HK-2 (cell line): Measurements from ENCODE around the gene PLB1.

Experiments
- DNase-seq: peaks from one replicate; pipeline ENCODE4 v3.0.0-alpha.2; 2018; ENCODE audit not compliant: unreplicated experiment

The PLB1 gene

DNA sequence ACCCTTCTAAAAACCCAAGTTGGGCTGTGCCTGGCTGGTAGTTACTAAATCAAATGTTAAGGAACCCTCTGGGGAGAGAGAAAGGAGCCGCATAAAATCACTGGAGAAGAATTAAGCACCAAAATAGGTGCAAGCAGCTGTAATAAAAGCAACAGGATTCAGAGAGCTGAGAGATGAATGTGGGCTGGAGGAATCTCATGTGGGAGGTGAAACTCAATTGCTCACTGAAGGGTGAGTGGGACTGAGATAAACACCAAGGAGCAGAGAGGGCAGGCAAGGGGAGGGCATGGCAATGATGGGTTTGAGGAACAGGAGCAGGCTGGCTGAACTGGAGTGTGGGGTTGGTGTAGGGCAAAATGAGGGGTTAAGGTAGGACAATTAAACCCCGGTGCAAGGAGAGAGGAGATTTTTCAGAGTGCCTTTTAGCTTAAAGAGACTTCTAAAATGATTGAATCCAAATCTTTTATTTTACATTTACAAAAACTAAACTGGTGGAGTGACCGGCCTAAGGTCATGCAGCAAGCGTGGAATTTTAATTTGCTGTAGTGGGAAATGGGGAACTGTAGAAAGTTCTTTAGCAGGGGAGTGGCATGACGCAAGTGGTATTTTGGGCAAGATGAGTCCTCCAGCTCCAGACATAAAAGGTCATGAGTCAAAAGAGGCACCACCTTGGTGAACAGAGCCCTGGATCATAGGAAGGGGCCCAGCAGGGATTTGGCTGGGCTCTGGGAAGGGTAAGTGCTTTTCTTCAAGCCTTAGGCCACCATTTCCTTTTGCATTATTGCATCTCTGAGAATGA lies 10.5 kb downstream of the PLB1 start:
- DNase-seq: no peak

DNA sequence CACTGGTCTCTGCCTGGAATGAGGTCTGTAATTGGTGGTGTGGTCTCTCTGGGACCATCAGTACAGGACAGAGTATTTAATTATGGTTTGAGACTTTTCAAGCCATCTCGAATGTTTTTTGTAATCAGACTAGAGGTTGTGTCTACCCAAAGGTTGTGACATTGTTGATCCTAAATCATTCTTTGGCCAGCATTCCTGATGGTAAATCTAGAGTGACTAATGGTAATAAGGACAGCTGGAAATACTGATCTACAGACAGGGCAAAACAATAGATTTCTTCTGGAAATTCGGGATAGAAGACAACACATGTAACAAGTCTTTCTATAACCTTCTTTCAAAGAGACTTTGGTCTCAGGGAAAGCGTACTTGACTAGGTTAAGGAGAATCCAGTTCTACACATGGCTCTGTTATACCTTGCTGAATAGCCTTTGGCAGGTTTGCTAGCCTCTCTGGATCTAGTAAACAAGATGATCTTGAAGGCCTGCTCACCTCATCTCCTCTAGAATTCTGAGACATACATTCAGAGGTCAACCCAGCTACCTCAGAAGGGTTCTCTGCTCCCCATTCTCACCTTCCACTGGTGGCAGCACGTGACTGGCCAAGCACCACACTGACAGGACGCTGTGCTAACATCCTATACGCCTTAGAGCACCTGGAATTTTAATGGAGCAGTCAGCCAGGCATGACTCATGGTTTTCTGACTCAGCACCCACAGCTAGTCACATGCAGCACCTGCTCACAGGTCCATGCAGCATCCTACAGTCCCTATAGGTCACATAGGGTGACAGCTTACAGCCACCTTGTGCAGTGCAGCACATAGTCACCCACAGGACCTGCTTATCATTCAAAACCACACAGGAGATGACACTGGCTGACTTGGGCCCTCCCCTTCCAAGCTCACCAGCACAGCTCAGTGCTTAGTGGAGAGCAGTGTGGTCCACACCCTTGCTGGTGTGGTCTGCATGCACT lies 12.2 kb downstream of the PLB1 start:
- peak; percentile 77 for DNase-seq

DNA sequence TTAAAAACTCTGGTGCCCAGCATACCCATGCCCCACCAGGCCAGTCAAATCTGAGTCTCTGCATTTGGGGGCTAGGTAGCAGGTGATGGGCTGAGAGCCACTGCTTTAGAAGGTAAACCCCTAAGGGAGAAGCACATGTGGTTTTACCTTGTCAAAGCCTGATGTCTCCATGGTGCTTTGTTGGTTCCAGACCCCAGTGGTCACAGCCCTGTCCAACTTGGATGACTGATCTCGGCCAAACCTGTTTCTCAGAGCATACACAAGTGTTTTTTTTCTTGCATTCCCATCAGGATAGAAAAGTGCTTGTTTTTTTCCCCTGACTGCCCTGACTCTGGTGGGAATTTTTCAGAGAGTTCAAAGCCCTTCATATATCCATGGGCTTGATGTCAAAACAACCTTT lies 13.5 kb downstream of the PLB1 start:
- DNase-seq: no peak

DNA sequence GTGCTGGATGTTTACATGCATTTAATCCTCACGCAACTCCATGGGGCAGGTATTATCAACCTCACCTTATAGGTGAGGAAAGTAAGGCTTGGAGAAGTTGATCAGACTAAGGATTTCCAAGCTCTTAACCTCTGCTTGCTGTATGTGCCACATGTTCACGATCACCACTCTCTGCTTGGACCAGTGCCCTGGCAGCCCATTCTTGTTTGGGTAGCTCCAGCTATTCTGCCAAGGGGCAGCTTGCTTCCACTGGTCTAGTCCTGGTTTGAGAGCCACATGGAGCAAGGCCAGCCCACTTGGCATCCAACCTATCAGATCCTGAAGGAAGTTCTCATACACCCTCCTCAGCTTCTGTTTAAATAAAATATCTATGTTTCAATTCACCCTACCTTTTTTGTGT lies 14.3 kb downstream of the PLB1 start:
- DNase-seq: no peak

DNA sequence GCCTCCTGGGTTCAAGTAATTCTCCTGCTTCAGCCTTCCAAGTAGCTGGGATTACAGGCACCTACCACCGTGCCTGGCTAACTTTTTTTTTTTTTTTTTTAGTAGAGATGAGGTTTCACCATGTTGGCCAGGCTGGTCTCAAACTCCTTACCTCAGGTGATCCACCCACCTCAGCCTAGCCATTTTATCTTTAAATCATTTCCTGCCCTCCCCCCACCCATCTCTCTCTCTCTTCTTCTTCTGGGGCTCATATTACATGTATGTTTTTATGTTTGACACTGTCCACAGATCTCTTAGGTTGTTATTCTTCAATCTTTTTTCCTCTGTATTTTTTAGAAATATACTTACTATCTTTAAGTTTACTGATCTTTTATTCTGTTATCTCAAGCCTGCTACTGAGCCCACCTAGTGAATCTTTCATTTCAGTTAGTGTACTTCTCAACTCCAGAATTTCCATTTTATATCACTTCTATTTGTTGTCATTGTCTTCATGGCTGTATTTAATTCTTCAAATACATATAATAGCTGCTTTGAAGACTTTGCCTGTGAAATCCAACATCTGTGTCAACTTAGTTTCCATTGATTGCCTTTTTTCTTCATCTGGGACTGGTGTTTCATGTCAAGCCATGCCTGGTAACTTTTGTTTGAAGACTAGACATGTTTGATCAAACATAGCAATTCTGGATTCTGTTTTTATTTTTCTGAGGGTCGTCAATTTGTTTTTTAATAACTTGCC lies 16.2 kb downstream of the PLB1 start:
- no peak for DNase-seq

DNA sequence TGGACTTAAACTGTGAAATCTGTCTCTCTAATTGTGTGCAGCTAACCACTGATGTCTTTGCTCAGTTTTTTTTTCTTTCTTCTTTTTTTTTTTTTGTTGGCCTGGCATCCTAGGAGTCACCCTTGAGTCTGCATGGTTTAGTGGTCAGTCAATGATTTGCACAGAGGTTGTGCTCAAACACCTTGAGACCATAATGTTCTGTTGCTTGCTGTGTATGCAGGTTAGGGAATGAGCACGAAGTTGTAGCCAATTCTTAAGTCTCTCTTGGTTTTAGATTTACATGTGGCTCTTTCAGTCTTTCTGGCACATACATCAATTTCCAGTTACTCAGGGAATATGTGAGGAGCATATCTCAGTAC lies 16.7 kb downstream of the PLB1 start:
- DNase-seq: no peak

DNA sequence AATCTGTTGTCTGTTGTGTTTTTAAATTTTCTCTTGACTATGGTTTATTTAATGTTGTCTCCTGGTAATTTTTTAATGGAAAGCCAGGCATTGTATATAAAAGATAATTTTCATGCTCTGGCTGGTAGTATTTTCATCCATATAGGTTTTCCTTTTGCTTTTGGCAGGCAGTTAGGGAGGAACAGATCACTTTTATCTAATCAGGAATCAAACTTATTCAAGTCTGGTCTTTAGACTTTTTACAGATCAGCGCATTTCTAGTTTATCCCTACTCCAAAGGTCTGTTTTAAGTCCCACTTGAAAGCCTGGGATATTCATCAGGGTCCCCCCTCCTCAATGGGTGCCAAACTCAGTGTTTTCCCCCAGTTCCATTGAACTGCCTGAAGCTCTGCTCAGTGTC lies 17.2 kb downstream of the PLB1 start:
- no peak for DNase-seq

DNA sequence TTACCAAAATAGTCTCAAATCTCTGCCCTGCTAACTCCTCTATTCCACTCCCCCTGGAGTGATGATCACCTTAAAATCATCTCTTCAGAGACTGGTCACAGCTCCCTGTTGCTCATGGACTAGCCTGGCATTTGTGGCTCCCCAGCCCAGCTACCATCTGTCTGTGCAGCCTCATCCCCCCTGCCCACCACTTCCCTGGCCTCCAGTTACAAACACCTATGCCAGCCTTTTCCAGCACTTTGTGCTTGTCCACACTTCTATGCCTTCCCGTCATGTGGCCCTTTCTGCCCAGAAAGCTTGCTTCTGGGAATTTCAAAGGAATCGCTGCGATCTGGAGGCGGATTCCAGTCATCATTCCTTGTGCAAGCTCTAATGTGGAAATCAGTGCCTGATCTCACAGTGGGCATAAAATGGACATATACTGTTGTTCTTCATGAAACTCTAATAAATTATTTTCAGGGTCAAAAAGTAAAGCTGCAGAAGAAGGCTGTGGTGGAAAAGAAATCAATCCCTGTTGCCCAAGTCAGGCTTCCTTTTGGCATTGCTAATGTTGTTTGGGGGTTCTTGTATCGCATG lies 19.4 kb downstream of the PLB1 start:
- DNase-seq: no peak

DNA sequence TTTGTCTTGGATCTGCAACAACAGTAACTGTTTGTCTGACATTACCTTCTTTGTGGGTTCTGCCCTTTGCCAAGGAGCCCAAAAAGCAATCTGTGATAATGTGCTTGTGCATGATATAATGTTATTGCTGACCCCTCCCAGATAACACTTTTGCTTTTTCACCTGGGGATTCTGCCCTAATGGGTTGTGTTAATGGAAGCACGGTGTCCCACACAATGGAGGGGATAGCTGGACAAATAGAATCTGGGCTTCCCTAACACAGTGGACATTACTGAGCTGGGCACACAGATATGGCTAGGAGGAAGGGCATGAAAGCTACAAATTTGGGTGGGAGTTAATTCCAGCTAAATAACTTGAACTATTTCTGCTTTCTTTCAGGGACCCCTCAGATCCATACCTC lies 20.6 kb downstream of the PLB1 start:
- no peak for DNase-seq

DNA sequence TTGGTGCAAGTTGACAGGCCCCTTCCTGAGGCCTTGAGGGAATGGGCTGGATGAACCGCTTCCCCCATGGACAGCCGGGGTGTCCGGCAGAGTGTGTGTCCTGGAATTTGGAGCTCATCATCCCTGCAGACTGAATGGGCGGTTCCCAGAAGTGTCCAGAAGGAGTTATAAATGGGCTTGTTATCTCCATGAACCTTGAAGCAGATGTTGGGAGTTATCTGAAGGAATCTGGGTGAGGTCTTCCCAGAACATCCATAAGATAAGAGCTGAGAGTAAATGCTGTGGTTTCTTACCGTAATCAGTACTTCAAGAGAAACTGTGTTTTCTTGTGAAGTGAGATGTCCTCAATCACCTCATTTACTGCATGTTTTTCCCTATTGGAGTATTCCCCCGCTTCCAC lies 21.1 kb downstream of the PLB1 start:
- no peak for DNase-seq

DNA sequence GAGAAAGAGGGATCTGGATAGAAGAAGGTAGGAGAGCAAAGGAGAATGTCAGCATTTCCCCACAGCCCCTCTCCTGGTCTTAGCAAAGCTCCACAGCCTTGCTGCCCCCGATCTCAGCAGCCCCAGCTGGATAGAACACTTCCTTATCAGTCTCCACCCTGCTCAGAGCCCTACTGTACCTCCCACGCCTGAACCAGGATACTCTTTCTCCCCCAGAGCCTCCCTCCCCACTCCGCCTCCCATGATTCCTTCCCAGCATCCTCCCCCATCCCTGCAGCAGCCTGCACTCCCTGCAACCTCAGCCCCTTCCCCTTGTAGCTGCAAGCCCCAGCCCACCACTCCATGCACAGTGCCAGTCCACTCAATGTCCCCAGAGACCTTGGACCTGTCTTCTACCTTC lies 25.8 kb downstream of the PLB1 start:
- DNase-seq: no peak

DNA sequence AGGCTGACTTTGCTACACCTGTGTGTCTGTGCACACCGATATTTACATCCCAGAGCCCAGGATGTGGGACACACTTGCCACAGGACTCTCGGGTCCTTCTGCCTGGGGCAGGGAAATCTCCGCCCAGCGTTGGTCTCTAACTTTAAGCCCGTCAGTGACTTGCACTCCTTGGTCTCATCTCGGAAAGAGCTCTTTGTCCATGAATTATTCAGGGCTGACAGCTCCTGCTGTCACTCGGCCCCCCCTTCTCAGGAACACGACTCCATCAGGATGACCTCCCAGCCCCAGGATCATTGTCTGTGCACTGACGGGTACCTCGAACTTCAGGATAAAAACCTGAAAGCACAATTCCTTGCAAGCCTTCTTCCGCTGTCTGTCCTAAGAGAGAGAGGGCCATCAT lies 26.6 kb downstream of the PLB1 start:
- no peak for DNase-seq

DNA sequence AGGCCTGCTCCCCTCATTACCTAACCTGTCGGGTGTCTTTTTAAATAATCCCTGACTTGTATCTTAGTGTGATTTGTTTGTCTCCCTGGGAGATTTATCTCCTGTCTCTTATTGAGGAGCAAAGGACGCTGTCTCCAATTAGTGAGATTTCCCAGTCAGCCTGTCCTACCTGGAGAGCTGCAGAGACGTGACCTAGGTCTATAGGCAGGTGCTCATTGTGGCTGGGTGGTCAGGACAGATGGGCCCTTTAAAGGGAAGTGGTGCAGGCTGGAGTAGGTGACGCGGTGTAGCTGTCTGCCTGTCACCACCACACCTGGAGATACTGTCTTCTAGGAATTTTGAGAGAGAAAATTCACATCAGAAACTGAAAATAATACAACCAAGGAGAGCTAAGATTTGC lies 28.0 kb downstream of the PLB1 start:
- no peak for DNase-seq

DNA sequence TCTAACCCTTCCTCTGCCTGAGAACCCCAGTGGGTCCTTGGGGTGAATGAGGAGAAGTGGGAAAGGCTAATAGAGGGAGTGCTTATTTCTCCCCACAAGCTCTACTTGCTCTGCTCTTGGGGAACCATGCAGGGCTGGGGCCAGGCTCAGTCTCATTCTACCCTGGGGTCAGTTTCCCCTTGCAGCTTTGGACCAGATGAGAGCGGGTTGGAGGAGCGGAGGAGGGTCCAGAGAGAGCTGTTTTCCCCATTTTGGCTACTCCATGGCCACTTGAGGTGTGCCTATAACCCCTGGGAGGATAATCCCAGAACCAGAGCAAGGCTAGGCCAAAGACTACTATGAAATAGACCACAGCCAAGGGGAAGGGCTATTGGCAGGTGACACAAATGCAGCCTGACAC lies 29.6 kb downstream of the PLB1 start:
- no peak for DNase-seq

DNA sequence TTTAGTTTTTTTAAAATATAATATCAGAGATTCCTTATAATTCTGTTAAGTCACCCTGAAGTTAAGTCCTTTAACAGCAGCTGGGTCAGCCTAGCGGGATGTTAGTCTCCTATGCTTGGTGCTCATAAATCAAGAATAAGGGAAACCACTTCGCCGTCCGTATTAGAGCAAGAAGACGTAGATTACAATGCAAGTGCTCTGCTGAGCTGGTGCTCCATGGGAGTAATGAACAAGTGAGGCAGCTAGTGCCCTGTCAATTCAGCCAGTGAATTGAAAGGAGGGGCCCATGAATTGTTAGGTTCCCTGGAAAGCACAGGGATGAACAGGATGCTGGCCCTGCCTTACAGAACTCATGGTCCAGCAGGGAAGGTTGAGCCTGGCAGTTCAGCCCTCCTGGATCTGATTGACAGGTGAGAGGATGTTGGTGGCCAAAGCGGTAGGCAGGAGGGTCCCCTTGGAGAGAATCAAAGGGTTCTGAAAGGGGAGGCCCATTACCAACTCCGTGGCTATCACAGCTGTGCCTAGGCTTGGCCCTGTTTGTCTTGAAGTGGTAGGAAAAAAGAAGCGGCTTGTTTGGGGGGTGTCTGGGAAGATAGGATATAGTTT lies 30.8 kb downstream of the PLB1 start:
- DNase-seq: no peak

DNA sequence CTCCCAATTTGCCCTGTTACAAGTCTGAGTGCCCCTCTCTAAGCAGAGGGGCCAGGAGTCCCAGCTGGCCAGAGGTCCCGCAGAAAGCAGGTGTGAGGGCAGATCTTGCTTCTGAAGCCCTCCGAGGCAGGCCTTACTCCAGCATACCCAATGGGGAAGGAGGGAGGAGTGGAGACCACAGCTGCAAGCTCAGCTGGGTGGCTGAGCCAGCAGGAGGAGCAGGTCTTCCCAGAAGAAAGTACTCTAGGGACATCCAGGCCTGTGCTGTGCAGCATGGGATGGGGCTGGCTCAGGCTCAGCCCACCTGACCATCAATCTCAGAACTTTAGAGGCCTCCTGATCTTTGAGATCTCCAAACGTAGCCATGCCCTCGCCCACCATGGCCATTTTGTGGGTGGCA lies 31.3 kb downstream of the PLB1 start:
- DNase-seq: no peak

DNA sequence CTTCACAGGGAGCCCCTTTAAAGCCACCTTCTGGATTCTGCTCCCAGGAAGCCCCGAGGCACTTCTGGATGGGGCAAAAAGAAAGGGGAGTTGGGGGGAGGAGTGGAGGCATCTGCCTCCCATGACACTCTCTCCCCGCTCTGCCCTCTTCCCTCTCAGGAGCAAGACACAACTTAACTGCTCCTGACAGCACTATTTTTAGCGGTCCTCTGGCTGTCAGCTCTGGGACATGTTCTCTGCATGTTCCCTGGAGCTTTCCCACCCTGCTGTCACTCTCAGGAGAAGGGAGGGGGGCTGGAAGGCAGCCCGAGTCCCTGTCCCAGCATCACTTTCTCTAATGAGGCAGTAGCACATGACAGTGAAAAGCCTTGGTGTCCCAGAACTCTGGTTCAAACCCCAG lies 32.3 kb downstream of the PLB1 start:
- DNase-seq: no peak

DNA sequence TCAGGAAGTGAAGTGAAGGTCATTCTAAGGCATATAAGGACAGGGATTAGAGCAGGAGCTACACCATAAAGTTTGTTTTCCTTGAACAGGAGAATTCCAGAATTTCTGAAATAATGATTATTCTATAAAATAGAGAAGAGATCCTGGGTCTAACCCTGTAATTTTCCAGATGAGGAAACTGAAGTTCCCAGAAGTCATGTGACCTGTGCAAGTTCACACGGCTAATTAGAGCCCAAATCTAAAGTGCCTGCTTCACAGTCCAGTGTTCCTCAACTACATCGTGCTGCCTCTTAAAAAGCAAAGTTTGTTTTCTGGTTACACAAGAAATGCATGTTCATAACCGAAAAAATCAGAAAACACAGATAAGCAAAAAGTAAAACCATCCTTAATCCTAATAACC lies 34.9 kb downstream of the PLB1 start:
- no peak for DNase-seq

DNA sequence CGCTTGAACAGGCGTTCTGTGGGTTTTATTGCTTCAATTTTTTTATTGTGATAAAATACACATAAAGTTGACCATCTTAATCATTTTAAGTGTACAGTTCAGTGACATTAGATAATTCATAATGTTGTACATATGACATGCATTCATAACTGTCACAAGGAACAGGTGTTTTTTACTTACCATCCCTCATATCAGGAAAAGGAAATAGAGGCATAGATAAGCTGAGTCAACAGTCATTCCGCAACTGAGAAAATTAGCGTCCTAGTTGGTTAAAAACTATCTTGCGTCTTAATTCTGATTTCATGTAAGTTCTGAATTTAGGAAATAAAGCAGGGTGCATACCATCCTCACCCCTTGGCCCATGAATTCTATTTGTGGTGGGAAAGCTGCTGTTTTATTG lies 36.5 kb downstream of the PLB1 start:
- no peak for DNase-seq

DNA sequence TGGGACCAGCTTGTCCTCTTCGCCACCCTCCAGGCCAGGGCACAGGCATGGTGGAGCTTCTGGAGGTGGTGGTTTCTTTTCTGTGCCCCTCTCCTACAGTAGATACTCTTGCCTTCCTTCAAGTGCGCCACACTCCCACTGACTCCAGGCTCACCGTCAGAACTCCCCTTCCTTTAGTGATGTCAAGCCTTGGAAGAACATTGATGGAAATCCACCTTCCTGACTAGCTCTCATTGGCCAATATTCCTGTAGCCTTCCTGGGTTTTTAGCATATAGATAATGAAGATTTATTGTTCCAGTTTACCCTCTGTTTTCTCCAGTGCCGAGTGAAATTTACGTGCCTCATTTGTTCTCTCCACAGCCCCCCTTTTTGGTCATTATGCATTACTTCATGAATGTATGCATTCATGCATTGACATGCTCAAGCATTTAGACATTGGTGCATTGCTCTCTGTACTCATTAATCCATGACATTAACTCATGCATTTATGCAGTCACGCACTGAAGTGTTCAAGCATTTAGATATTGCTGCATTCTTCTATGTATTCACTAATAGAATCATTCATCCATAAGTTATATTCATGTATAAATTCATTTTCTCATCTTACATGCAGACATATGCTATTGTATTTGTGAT lies 37.3 kb downstream of the PLB1 start:
- DNase-seq: no peak

DNA sequence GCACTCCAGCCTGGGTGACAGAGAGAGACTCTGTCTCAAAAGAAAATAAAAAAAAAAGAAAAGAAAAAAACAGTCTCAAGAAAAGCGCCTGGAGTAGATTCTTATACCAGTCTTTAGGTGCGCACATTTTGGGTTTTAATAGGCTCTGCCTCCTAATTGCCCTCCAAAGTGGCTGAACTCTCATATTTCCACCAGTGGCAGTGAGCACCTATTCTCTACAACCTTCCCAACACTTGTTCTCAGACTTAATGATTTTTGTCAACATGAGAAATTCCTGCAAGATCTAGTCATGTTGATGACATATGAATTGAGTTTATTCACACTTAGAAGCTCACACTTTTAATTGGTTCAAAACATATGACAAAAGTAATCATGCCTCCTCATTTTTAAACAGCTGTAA lies 39.0 kb downstream of the PLB1 start:
- no peak for DNase-seq
